ENCODE measurements around the gene MTG1.

DNA sequence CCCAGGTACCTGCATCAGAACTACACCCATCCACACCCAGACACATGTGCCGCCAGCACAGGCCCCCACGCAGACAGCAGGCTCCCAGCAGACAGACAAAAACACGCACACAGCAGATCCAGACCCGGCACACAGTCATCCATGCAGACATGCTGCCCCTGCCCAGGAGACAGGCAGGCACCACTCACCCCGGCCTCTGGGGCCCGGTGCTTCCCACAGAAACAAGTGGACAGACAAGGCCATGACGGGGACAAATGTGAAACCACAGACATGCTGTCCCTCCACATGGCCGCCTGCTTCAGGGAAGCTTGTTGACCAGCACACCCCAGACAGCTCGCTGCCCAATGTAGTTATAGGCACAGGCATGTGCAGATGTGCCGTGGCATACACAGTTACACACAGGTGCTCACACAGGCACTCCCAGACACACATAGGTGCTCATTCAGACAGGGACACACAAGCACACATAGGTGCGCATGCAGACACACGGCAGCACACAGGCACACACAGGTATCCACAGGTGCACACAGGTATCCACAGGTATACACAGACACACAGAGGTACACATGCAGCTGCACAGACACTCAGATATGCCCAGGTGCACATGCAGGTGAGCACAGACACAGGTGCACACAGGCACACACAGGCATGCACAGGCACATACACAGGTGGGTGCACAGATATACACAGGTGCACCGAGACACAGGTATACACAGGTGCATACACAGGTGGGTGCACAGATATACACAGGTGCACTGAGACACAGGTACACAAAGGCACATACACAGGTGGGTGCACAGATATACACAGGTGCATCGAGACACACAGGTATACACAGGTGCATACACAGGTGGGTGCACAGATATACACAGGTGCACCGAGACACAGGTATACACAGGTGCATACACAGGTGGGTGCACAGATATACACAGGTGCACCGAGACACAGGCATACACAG lies 49.3 kb downstream of the MTG1 start:
- TF ChIP-seq, protein P1, sequence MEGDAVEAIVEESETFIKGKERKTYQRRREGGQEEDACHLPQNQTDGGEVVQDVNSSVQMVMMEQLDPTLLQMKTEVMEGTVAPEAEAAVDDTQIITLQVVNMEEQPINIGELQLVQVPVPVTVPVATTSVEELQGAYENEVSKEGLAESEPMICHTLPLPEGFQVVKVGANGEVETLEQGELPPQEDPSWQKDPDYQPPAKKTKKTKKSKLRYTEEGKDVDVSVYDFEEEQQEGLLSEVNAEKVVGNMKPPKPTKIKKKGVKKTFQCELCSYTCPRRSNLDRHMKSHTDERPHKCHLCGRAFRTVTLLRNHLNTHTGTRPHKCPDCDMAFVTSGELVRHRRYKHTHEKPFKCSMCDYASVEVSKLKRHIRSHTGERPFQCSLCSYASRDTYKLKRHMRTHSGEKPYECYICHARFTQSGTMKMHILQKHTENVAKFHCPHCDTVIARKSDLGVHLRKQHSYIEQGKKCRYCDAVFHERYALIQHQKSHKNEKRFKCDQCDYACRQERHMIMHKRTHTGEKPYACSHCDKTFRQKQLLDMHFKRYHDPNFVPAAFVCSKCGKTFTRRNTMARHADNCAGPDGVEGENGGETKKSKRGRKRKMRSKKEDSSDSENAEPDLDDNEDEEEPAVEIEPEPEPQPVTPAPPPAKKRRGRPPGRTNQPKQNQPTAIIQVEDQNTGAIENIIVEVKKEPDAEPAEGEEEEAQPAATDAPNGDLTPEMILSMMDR (IDR thresholded peaks at IDR 0.05) = no peak
- TF ChIP-seq POLR2A (IDR thresholded peaks at IDR 0.05) (no peak), POLR2AphosphoS5 (IDR thresholded peaks at IDR 0.05; ENCODE audit: insufficient read depth in 1 of 2, low read depth in 1 of 2) (no peak)
